Measurements from ENCODE around the gene SELENOW.
"Not testable (repeated sequence)": the region's sequence is repeated elsewhere in the genome, so short reads cannot be mapped to it uniquely, and the experiment has no call there.

The SELENOW gene

GRCh38 chr19:47756953-47757608 lies 21.4 kb upstream of the SELENOW start:
- DNase-seq (ENCODE audit: low spot score) = no peak

- no peak for DNase-seq (ENCODE audit: low spot score)
Observed at GRCh38 chr19:47757617-47758442, 20.7 kb upstream of the SELENOW start.

- no peak for DNase-seq (ENCODE audit: low spot score)
Observed at GRCh38 chr19:47758443-47758804, 20.1 kb upstream of the SELENOW start.

GRCh38 chr19:47760632-47760999 lies 17.9 kb upstream of the SELENOW start:
- no peak for DNase-seq (ENCODE audit: low spot score)

- DNase-seq (ENCODE audit: low spot score) = no peak
Observed at GRCh38 chr19:47761566-47761965, 16.9 kb upstream of the SELENOW start.

GRCh38 chr19:47762151-47762550 lies 16.4 kb upstream of the SELENOW start:
- DNase-seq (ENCODE audit: low spot score) = no peak

GRCh38 chr19:47762615-47763308 lies 15.7 kb upstream of the SELENOW start:
- no peak for DNase-seq (ENCODE audit: low spot score)

- not testable (repeated sequence) for DNase-seq (ENCODE audit: low spot score)
Observed at GRCh38 chr19:47764705-47765104, 13.8 kb upstream of the SELENOW start.

GRCh38 chr19:47765523-47766358 lies 12.8 kb upstream of the SELENOW start:
- DNase-seq (ENCODE audit: low spot score) = peak; percentile 76

- no peak for DNase-seq (ENCODE audit: low spot score)
Observed at GRCh38 chr19:47766359-47766620, 12.2 kb upstream of the SELENOW start.

GRCh38 chr19:47766670-47767069 lies 11.8 kb upstream of the SELENOW start:
- no peak for DNase-seq (ENCODE audit: low spot score)

GRCh38 chr19:47767349-47767748 lies 11.2 kb upstream of the SELENOW start:
- DNase-seq (ENCODE audit: low spot score) = no peak

- DNase-seq (ENCODE audit: low spot score) = no peak
Observed at GRCh38 chr19:47768604-47769003, 9.9 kb upstream of the SELENOW start.

- DNase-seq (ENCODE audit: low spot score) = no peak
Observed at GRCh38 chr19:47769534-47769933, 9.0 kb upstream of the SELENOW start.

- not testable (repeated sequence) for DNase-seq (ENCODE audit: low spot score)
Observed at GRCh38 chr19:47771291-47771690, 7.2 kb upstream of the SELENOW start.

GRCh38 chr19:47776568-47776967 lies 1.9 kb upstream of the SELENOW start:
- no peak for DNase-seq (ENCODE audit: low spot score)

GRCh38 chr19:47777245-47778048 lies 1.1 kb upstream of the SELENOW start:
- DNase-seq (ENCODE audit: low spot score) = not testable (repeated sequence)

- peak; percentile 46 for DNase-seq (ENCODE audit: low spot score)
Observed at GRCh38 chr19:47778954-47779351, 450 bp downstream of the SELENOW start.

- peak; percentile 44 for DNase-seq (ENCODE audit: low spot score)
Observed at GRCh38 chr19:47779524-47780214, 1.2 kb downstream of the SELENOW start.

- no peak for DNase-seq (ENCODE audit: low spot score)
Observed at GRCh38 chr19:47780215-47780551, 1.7 kb downstream of the SELENOW start.

All from AG20443 (cell line).